Nephron progenitor cell (in vitro differentiated cells): ENCODE data around the gene SHISA3.
A peak's percentile ranks its signal among the peaks of the same experiment; 100 is the strongest.
"Not testable (repeated sequence)": the region's sequence is repeated elsewhere in the genome, so short reads cannot be mapped to it uniquely, and the experiment has no call there.

Source experiments
- DNase-seq: peaks from one replicate; pipeline ENCODE4 v3.0.0; 2021
- H3K27ac Mint-ChIP-seq: 2 replicates; pipeline ENCODE4 v1.8.0; 2021; ENCODE audit warnings: mild to moderate bottlenecking, moderate library complexity, mixed read lengths
- H3K27me3 Mint-ChIP-seq: 2 replicates; pipeline ENCODE4 v1.8.0; 2021; ENCODE audit warnings: mild to moderate bottlenecking, low read depth, mixed read lengths; ENCODE audit not compliant: poor library complexity
- H3K36me3 Mint-ChIP-seq: 2 replicates; pipeline ENCODE4 v1.8.0; 2021; ENCODE audit warnings: low read depth, mixed read lengths
- H3K4me1 Mint-ChIP-seq: 2 replicates; pipeline ENCODE4 v1.8.0; 2021; ENCODE audit warnings: mixed read lengths
- H3K4me3 Mint-ChIP-seq: 2 replicates; pipeline ENCODE4 v1.8.0; 2021; ENCODE audit warnings: mild to moderate bottlenecking, moderate library complexity, mixed read lengths
- H3K9me3 Mint-ChIP-seq: 2 replicates; pipeline ENCODE4 v1.8.0; 2021; ENCODE audit warnings: mild to moderate bottlenecking, moderate library complexity, mixed read lengths
- CTCF ChIP-seq: fragments of 200-600 bp; sonication (generic); IDR thresholded peaks from 2 replicates; pipeline ENCODE4 v1.5.0; 2021; ENCODE audit warnings: antibody characterized with exemption

SHISA3 gene

GRCh38 chr4:42364266-42365053, 32.8 kb upstream of the SHISA3 start:
- Mint-ChIP-seq H3K36me3 (no peaks in the 10 kb centered on the region), H3K4me3 (no peak overlapping the region), H3K9me3 (peaks cover 5% of the 10 kb centered on the region), H3K4me1 (peaks cover 5% of the 10 kb centered on the region), H3K27me3 (peaks cover 10% of the 10 kb centered on the region), H3K27ac (no peak overlapping the region)
- no peak for DNase-seq
- TF ChIP-seq CTCF: no peak

GRCh38 chr4:42366959-42367358, 30.3 kb upstream of the SHISA3 start:
- peaks cover 5% of the 10 kb centered on the region for H3K9me3 Mint-ChIP-seq
- H3K36me3 Mint-ChIP-seq: no peaks in the 10 kb centered on the region
- H3K4me1 Mint-ChIP-seq: no peaks in the 10 kb centered on the region
- no peak for DNase-seq
- H3K27ac Mint-ChIP-seq: no peak overlapping the region
- H3K27me3 Mint-ChIP-seq: peaks cover 10% of the 10 kb centered on the region
- no peak overlapping the region for H3K4me3 Mint-ChIP-seq
- no peak for TF ChIP-seq CTCF

- Mint-ChIP-seq H3K27me3 (peaks cover 3% of the 10 kb centered on the region), H3K9me3 (peaks cover 4% of the 10 kb centered on the region), H3K4me1 (no peaks in the 10 kb centered on the region), H3K27ac (no peak overlapping the region), H3K4me3 (no peak overlapping the region), H3K36me3 (no peaks in the 10 kb centered on the region)
- TF ChIP-seq CTCF: no peak
- DNase-seq: no peak
Measured at GRCh38 chr4:42369489-42369888, 27.8 kb upstream of the SHISA3 start.

GRCh38 chr4:42371305-42372252, 25.7 kb upstream of the SHISA3 start:
- Mint-ChIP-seq H3K36me3 (no peaks in the 10 kb centered on the region), H3K27ac (no peak overlapping the region), H3K9me3 (peaks cover 15% of the 10 kb centered on the region), H3K4me1 (no peaks in the 10 kb centered on the region), H3K27me3 (peaks cover 3% of the 10 kb centered on the region), H3K4me3 (no peak overlapping the region)
- DNase-seq: no peak
- TF ChIP-seq CTCF: peak; percentile 54

GRCh38 chr4:42372303-42372702, 25.0 kb upstream of the SHISA3 start:
- H3K9me3 Mint-ChIP-seq: peaks cover 15% of the 10 kb centered on the region
- DNase-seq, H3K4me3 Mint-ChIP-seq, H3K4me1 Mint-ChIP-seq, H3K27ac Mint-ChIP-seq, H3K27me3 Mint-ChIP-seq, H3K36me3 Mint-ChIP-seq: not testable (repeated sequence)

- Mint-ChIP-seq H3K9me3 (peaks cover 20% of the 10 kb centered on the region), H3K27ac (no peak overlapping the region)
- no peak for DNase-seq
Measured at GRCh38 chr4:42377497-42377896, 19.8 kb upstream of the SHISA3 start.

More at GRCh38 chr4:42377497-42377896, 19.8 kb upstream of the SHISA3 start:
- TF ChIP-seq CTCF: no peak
- Mint-ChIP-seq H3K36me3 (peaks cover 4% of the 10 kb centered on the region), H3K4me1 (no peaks in the 10 kb centered on the region), H3K4me3 (no peak overlapping the region), H3K27me3 (no peaks in the 10 kb centered on the region)
